B cell (primary cell): ENCODE measurements around the gene C17orf67. TPM values are rescaled to one million over a fixed set of nuclear protein-coding genes. Genes with fewer than 3 reads are reported as not detected.
A peak's percentile ranks its signal among the peaks of the same experiment; 100 is the strongest.

Source experiments
- ATAC-seq: fragments of 200-7000 bp; cut with Tn5 transposase; one replicate; pipeline ENCODE4 v1.10.0; 2021; ENCODE audit warnings: low read depth, mild to moderate bottlenecking, moderate number of reproducible peaks, moderate library complexity
- CTCF ChIA-PET: fragments of 350-600 bp; sonication (Branson Sonifier 250); formaldehyde crosslinking; loops from one replicate; lab custom pipeline; 2021; ENCODE audit warnings: antibody characterized with exemption, inconsistent platforms; lab: Charles Lee
- POLR2A ChIA-PET: fragments of 350-600 bp; sonication (Branson Sonifier 250); formaldehyde crosslinking; loops from one replicate; lab custom pipeline; 2021; ENCODE audit warnings: antibody characterized with exemption; lab: Charles Lee
- DNase-seq: peaks from one replicate; pipeline ENCODE4 v3.0.0; 2013
- H2AFZ ChIP-seq: 2 replicates; pipeline ENCODE4 v1.6.1; 2012; ENCODE audit warnings: mild to moderate bottlenecking, low read depth, low read length; ENCODE audit not compliant: insufficient read depth, poor library complexity, severe bottlenecking
- H3K27ac ChIP-seq, 2 donors: 1 replicate in 1 of 2; 2 replicates in 1 of 2; pipeline ENCODE4 v1.5.1; 2012 to 2013; ENCODE audit warnings: low read length in 2 of 2, mild to moderate bottlenecking in 2 of 2, moderate library complexity in 1 of 2
- H3K27me3 ChIP-seq, 4 experiments: fragments of 200-600 bp in 1 of 4; sonication (generic) in 1 of 4; replicated peaks in 1 of 4; 1 replicate in 2 of 4; 2 replicates in 2 of 4; pipeline versions ENCODE4 v1.6.1 to v1.7.0; 2013 to 2016; ENCODE audit warnings: low read length in 3 of 4, mild to moderate bottlenecking in 2 of 4, mixed read lengths in 1 of 4, moderate library complexity in 1 of 4; ENCODE audit not compliant: insufficient read depth in 4 of 4, control insufficient read depth in 3 of 4; ENCODE audit errors: control extremely low read depth in 1 of 4
- H3K36me3 ChIP-seq, 2 experiments: replicated peaks in 1 of 2; 1 replicate in 1 of 2; 2 replicates in 1 of 2; pipeline versions ENCODE4 v1.6.1 to v1.7.1; 2013; ENCODE audit warnings: low read length in 1 of 2; ENCODE audit not compliant: insufficient read depth in 2 of 2, control insufficient read depth in 1 of 2; ENCODE audit errors: control extremely low read depth in 1 of 2, extremely low read depth in 1 of 2
- H3K4me1 ChIP-seq, 2 donors: fragments of 200-600 bp in 1 of 2; sonication (generic) in 1 of 2; 1 replicate in 1 of 2; 2 replicates in 1 of 2; pipeline versions ENCODE4 v1.5.1 to v1.6.1; 2013 to 2017; ENCODE audit warnings: low read length in 2 of 2; ENCODE audit not compliant: control insufficient read depth in 2 of 2, insufficient read depth in 2 of 2
- H3K4me2 ChIP-seq: replicated peaks from 2 replicates; pipeline ENCODE3; 2012; ENCODE audit warnings: mild to moderate bottlenecking, low read depth, low read length; ENCODE audit not compliant: poor library complexity, severe bottlenecking
- H3K4me3 ChIP-seq, 5 experiments: fragments of 200-600 bp in 1 of 5; sonication (generic) in 1 of 5; 1 replicate in 3 of 5; 2 replicates in 2 of 5; pipeline versions ENCODE4 v1.5.1 to v1.7.0; 2011 to 2016; ENCODE audit warnings: low read length in 4 of 5, mild to moderate bottlenecking in 4 of 5, low read depth in 2 of 5, control low read depth in 1 of 5, moderate library complexity in 1 of 5; ENCODE audit not compliant: insufficient read depth in 1 of 5; ENCODE audit errors: control extremely low read depth in 1 of 5, extremely low read depth in 1 of 5
- H3K79me2 ChIP-seq: fragments of 200-600 bp; sonication (generic); one replicate; pipeline ENCODE4 v1.6.0; 2016; ENCODE audit warnings: low read length; ENCODE audit not compliant: control insufficient read depth, insufficient read depth
- H3K9ac ChIP-seq: fragments of 200-600 bp; sonication (generic); 2 replicates; pipeline ENCODE4 v1.6.1; 2017; ENCODE audit warnings: mild to moderate bottlenecking, low read length, moderate library complexity
- H3K9me3 ChIP-seq, 3 donors: one replicate each; pipeline versions ENCODE4 v1.6.1 to v1.7.1; 2013; ENCODE audit warnings: low read length in 2 of 3; ENCODE audit not compliant: control insufficient read depth in 2 of 3, insufficient read depth in 1 of 3; ENCODE audit errors: control extremely low read depth in 1 of 3
- H4K20me1 ChIP-seq: 2 replicates; pipeline ENCODE4 v1.6.0; 2012; ENCODE audit warnings: mild to moderate bottlenecking, low read length; ENCODE audit not compliant: insufficient read depth, control insufficient read depth, poor library complexity, severe bottlenecking
- H3K27ac Mint-ChIP-seq: one replicate; pipeline ENCODE4 v1.8.0; 2021; ENCODE audit warnings: mixed read lengths
- H3K27me3 Mint-ChIP-seq: one replicate; pipeline ENCODE4 v1.8.0; 2021; ENCODE audit warnings: mixed read lengths
- H3K4me1 Mint-ChIP-seq: one replicate; pipeline ENCODE4 v1.8.0; 2021; ENCODE audit warnings: mixed read lengths
- H3K4me3 Mint-ChIP-seq: one replicate; pipeline ENCODE4 v1.8.0; 2021; ENCODE audit warnings: mixed read lengths
- H3K9me3 Mint-ChIP-seq: one replicate; pipeline ENCODE4 v1.8.0; 2022; ENCODE audit warnings: mixed read lengths; ENCODE audit not compliant: insufficient read depth
- EZH2 ChIP-seq: IDR thresholded peaks from 2 replicates; pipeline ENCODE4 v1.6.1; 2012; ENCODE audit warnings: borderline replicate concordance, low read depth, mild to moderate bottlenecking, moderate library complexity, low read length; ENCODE audit not compliant: insufficient read depth, poor library complexity, severe bottlenecking
- WGBS: methylation state at CpG from one replicate; pipeline ENCODE4 v1.1.5; 2013; ENCODE audit warnings: missing lambda C conversion rate; ENCODE audit not compliant: insufficient coverage; 5-methylcytosine and 5-hydroxymethylcytosine counted together
- intact Hi-C: fragments of 100-400 bp; cut with micrococcal nuclease; formaldehyde crosslinking; loops from one replicate; pipeline ENCODE4 v1.10.0; 2022
- polyA plus RNA-seq: library from polyadenylated mRNA; depleted of rRNA; stranded (reverse); fragments of >200 nt; gene quantifications from 2 replicates; pipeline ENCODE4 v1.2.3, GENCODE V29; 2012
- total RNA-seq, 2 donors: library from RNA; stranded (reverse); fragments of 120-200 nt in 1 of 2; gene quantifications; 1 replicate in 1 of 2; 2 replicates in 1 of 2; pipeline versions ENCODE4 v1.2.3 to v1.2.4, GENCODE V29; 2013 to 2022
- TF ChIP-seq, protein P1 (sequence below): fragments of 200-600 bp; IDR thresholded peaks from one replicate; pipeline ENCODE4 v1.8.0; 2022; ENCODE audit warnings: antibody characterized with exemption, mild to moderate bottlenecking

The C17orf67 gene
- total and polyA plus RNA-seq, 2 donors (not counting 1 experiment from before 2014, with no cell fraction given) = 5.0 to 10.0 TPM

GRCh38 chr17:56819431-56820145 is 14.1 kb downstream of the C17orf67 start:
- H3K4me2 ChIP-seq = peak overlapping the region; percentile 21
- DNase-seq (peak; percentile 83), ATAC-seq (peak; percentile 89)
- no peak overlapping the region for H3K27ac ChIP-seq
- no peak overlapping the region for H3K9ac ChIP-seq
- ChIA-PET POLR2A (no interaction called here), CTCF (interaction anchor here (0.6 to 7.4 kb wide), 35 partner anchors 9 to 1015 kb away, joined by 3 to 151 read pairs (median 4); partner anchors contain the start of genes C17orf67, COIL, DGKE and SCPEP1)
- Mint-ChIP-seq H3K9me3 (no peaks in the 10 kb centered on the region), H3K4me1 (peaks cover 4% of the 10 kb centered on the region), H3K27ac (peak overlapping the region; percentile 50), H3K4me3 (no peak overlapping the region), H3K27me3 (no peaks in the 10 kb centered on the region)
- peaks cover 13% of the 10 kb centered on the region for H3K79me2 ChIP-seq
- H3K9me3 ChIP-seq = no peaks in the 10 kb centered on the region
- H3K36me3 ChIP-seq = no peaks in the 10 kb centered on the region
- no peak for TF ChIP-seq EZH2
- TF ChIP-seq, protein P1, sequence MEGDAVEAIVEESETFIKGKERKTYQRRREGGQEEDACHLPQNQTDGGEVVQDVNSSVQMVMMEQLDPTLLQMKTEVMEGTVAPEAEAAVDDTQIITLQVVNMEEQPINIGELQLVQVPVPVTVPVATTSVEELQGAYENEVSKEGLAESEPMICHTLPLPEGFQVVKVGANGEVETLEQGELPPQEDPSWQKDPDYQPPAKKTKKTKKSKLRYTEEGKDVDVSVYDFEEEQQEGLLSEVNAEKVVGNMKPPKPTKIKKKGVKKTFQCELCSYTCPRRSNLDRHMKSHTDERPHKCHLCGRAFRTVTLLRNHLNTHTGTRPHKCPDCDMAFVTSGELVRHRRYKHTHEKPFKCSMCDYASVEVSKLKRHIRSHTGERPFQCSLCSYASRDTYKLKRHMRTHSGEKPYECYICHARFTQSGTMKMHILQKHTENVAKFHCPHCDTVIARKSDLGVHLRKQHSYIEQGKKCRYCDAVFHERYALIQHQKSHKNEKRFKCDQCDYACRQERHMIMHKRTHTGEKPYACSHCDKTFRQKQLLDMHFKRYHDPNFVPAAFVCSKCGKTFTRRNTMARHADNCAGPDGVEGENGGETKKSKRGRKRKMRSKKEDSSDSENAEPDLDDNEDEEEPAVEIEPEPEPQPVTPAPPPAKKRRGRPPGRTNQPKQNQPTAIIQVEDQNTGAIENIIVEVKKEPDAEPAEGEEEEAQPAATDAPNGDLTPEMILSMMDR = peak; percentile 87
- WGBS = 18% methylated on average over 12 of the region's 14 CpGs
- H3K4me1 ChIP-seq = peaks cover 3 to 6% of the 10 kb centered on the region in 2 donors
- no peaks in the 10 kb centered on the region for H3K27me3 ChIP-seq
- H3K4me3 ChIP-seq = no peak overlapping the region
- H4K20me1 ChIP-seq = no peaks in the 10 kb centered on the region
- H2AFZ ChIP-seq = peak overlapping the region; percentile 41
- intact Hi-C loops = loop anchor here (1.0 to 10.0 kb wide), 3 partner anchors 14 to 121 kb away; partner anchors contain the start of gene C17orf67

- H3K4me1 Mint-ChIP-seq = peaks cover 4% of the 10 kb centered on the region
- H3K4me3 Mint-ChIP-seq = no peak overlapping the region
- Histone ChIP-seq H3K27me3 (no peaks in the 10 kb centered on the region), H3K4me2 (no peak overlapping the region), H3K4me1 (peaks cover 3 to 6% of the 10 kb centered on the region in 2 donors), H3K36me3 (no peaks in the 10 kb centered on the region), H3K9me3 (no peaks in the 10 kb centered on the region), H4K20me1 (no peaks in the 10 kb centered on the region), H3K9ac (no peak overlapping the region), H3K4me3 (no peak overlapping the region), H2AFZ (peak overlapping the region; percentile 41), H3K27ac (no peak overlapping the region), H3K79me2 (peaks cover 13% of the 10 kb centered on the region)
- H3K27ac Mint-ChIP-seq = no peak overlapping the region
- no peak for DNase-seq
- CTCF ChIA-PET = interaction anchor here (0.6 to 7.4 kb wide), 21 partner anchors 9 to 1016 kb away, joined by 3 to 151 read pairs (median 4); partner anchors contain the start of genes C17orf67, COIL, DGKE and SCPEP1
- POLR2A ChIA-PET = no interaction called here
- H3K27me3 Mint-ChIP-seq = no peaks in the 10 kb centered on the region
- intact Hi-C loops = loop anchor here (1.0 to 10.0 kb wide), 3 partner anchors 14 to 121 kb away; partner anchors contain the start of gene C17orf67
- 100% methylated on average over 1 of the region's 2 CpGs for WGBS
- TF ChIP-seq, protein P1 = no peak
- no peak for TF ChIP-seq EZH2
- H3K9me3 Mint-ChIP-seq = no peaks in the 10 kb centered on the region
- no peak for ATAC-seq
These were observed 14.7 kb downstream of the C17orf67 start for GRCh38 chr17:56819030-56819429.
